AG04450 (cell line): Measurements from ENCODE around the gene WLS. TPM values are rescaled to one million over a fixed set of nuclear protein-coding genes. Genes with fewer than 3 reads are reported as not detected.
A peak's percentile ranks its signal among the peaks of the same experiment; 100 is the strongest.

Source experiments
- CTCF ChIA-PET: fragments of 300-600, 350-600 bp; formaldehyde crosslinking; extraction: SDS; loops from one replicate; lab custom pipeline; 2022; ENCODE audit warnings: antibody characterized with exemption, inconsistent platforms; lab: Charles Lee
- POLR2A ChIA-PET: fragments of 350-600 bp; formaldehyde crosslinking; extraction: SDS; loops from one replicate; lab custom pipeline; 2021; ENCODE audit warnings: antibody characterized with exemption, inconsistent platforms; lab: Yijun Ruan, JAX
- DNase-seq: peaks from one replicate; pipeline ENCODE4 v3.0.0-alpha.2; 2011; ENCODE audit warnings: low read depth, low spot score
- H3K27ac ChIP-seq: one replicate; pipeline ENCODE4 v1.5.1; 2012; ENCODE audit warnings: low read depth, low read length, control low read depth
- H3K27me3 ChIP-seq: one replicate; pipeline ENCODE4 v1.6.0; 2012; ENCODE audit warnings: low read length; ENCODE audit not compliant: control insufficient read depth, insufficient read depth
- H3K4me3 ChIP-seq: 2 replicates; pipeline ENCODE4 v1.5.1; 2011; ENCODE audit warnings: mild to moderate bottlenecking, low read depth, low read length, control low read depth
- H3K9me3 ChIP-seq: 2 replicates; pipeline ENCODE4 v1.5.1; 2012; ENCODE audit warnings: low read length; ENCODE audit not compliant: control insufficient read depth, insufficient read depth
- CTCF ChIP-seq: IDR thresholded peaks from 2 replicates; pipeline ENCODE4 v1.5.1; 2011; ENCODE audit warnings: low read depth, low read length, control low read depth, inconsistent platforms
- polyA plus RNA-seq: library from polyadenylated mRNA; depleted of rRNA; stranded (reverse); fragments of >200 nt; gene quantifications from 2 replicates; pipeline ENCODE4 v1.2.3, GENCODE V29; 2011

WLS gene
- polyA plus RNA-seq, 1 experiment = 391 TPM

GRCh38 chr1:68132426-68133130, 99.7 kb downstream of the WLS start:
- ChIA-PET POLR2A (no interaction called here), CTCF (interaction anchor here (1.0 kb wide), 1 partner anchor 12 kb away, joined by 6 read pairs; no protein-coding TSS in a partner anchor)
- H3K27me3 ChIP-seq = no peaks in the 10 kb centered on the region
- no peaks in the 10 kb centered on the region for H3K9me3 ChIP-seq
- no peak overlapping the region for H3K27ac ChIP-seq
- no peak for TF ChIP-seq CTCF
- H3K4me3 ChIP-seq = no peak overlapping the region
- no peak for DNase-seq

- no peak for DNase-seq
- no peak for TF ChIP-seq CTCF
- Histone ChIP-seq H3K27me3 (no peaks in the 10 kb centered on the region), H3K27ac (peak overlapping the region; percentile 23), H3K4me3 (no peak overlapping the region), H3K9me3 (no peaks in the 10 kb centered on the region)
- CTCF ChIA-PET = interaction anchor here (0.9 to 4.1 kb wide), 2 partner anchors 11 to 212 kb away, joined by 3 to 22 read pairs; no protein-coding TSS in a partner anchor
- POLR2A ChIA-PET = no interaction called here
Observed at GRCh38 chr1:68131261-68131660, 101.1 kb downstream of the WLS start.

- Histone ChIP-seq H3K4me3 (no peak overlapping the region), H3K27ac (no peak overlapping the region), H3K9me3 (no peaks in the 10 kb centered on the region), H3K27me3 (no peaks in the 10 kb centered on the region)
- TF ChIP-seq CTCF = no peak
- no peak for DNase-seq
- ChIA-PET POLR2A (no interaction called here), CTCF (interaction anchor here (0.6 to 4.1 kb wide), 5 partner anchors 10 to 313 kb away, joined by 3 to 22 read pairs (median 4); no protein-coding TSS in a partner anchor)
Observed at GRCh38 chr1:68129536-68130250, 102.6 kb downstream of the WLS start.

- no peak for DNase-seq
- no peak for TF ChIP-seq CTCF
- H3K27ac ChIP-seq = no peak overlapping the region
- no peaks in the 10 kb centered on the region for H3K9me3 ChIP-seq
- POLR2A ChIA-PET = no interaction called here
- no peak overlapping the region for H3K4me3 ChIP-seq
- CTCF ChIA-PET = interaction anchor here (0.6 to 4.1 kb wide), 3 partner anchors 9 to 214 kb away, joined by 3 to 22 read pairs (median 3); no protein-coding TSS in a partner anchor
- no peaks in the 10 kb centered on the region for H3K27me3 ChIP-seq
Observed at GRCh38 chr1:68128820-68129219, 103.5 kb downstream of the WLS start.
